Neural cell (in vitro differentiated cells): ENCODE data around the gene TCF12.

Experiments used
- TAF1 ChIP-seq: IDR thresholded peaks from 2 replicates; pipeline ENCODE4 v1.6.1; 2012; ENCODE audit warnings: low read depth
- TF ChIP-seq, protein P1 (sequence below): fragments of 450-650 bp; IDR thresholded peaks from 2 replicates; pipeline ENCODE4 v1.5.1; 2014; ENCODE audit warnings: antibody characterized with exemption, mild to moderate bottlenecking, moderate library complexity; ENCODE audit not compliant: poor library complexity, severe bottlenecking

DNA sequence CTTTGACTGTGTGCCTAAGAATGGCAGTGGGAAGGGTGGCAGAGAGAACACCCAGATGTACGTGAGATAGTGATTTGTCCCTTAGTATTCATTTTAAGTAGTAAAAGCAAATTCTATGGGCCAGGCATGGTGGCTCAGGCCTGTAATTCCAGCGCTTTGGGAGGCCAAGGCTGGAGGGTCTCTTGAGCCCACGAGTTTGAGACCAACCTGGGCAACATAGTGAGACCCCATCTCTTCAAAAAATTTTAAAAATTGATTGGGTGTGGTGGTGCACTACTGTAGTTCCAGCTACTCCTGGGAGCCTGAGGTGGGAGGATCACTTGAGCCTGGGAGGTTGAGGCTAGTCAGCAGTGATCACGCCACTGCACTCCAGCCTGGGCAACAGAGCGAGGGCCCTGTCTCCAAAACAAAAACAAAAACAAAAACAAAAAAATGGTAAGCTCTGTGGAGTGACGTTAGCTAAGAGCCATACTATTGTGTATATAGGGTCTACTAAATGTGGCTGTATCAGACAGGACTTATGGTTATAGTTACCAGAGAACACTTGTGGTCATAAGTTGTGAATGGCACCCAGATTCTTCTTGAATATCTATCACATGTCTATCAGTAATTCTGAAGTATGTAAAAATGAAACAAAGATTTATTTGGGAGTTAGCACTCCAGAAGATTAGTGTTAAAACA, 171.5 kb downstream of the TCF12 start:
- TF ChIP-seq TAF1 = no peak
- TF ChIP-seq, protein P1, sequence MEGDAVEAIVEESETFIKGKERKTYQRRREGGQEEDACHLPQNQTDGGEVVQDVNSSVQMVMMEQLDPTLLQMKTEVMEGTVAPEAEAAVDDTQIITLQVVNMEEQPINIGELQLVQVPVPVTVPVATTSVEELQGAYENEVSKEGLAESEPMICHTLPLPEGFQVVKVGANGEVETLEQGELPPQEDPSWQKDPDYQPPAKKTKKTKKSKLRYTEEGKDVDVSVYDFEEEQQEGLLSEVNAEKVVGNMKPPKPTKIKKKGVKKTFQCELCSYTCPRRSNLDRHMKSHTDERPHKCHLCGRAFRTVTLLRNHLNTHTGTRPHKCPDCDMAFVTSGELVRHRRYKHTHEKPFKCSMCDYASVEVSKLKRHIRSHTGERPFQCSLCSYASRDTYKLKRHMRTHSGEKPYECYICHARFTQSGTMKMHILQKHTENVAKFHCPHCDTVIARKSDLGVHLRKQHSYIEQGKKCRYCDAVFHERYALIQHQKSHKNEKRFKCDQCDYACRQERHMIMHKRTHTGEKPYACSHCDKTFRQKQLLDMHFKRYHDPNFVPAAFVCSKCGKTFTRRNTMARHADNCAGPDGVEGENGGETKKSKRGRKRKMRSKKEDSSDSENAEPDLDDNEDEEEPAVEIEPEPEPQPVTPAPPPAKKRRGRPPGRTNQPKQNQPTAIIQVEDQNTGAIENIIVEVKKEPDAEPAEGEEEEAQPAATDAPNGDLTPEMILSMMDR = no peak
